Ovary (tissue), 10 donors: ENCODE measurements around the gene PLCL1. TPM values are rescaled to one million over a fixed set of nuclear protein-coding genes. Genes with fewer than 3 reads are reported as not detected.

Experiments used
- DNase-seq, 5 donors: peaks; one replicate each; pipeline ENCODE4 v3.0.0-alpha.2; 2019 to 2020
- H3K27ac ChIP-seq, 2 donors: fragments of 200-600 bp; one replicate each; pipeline versions ENCODE4 v1.5.1 to v1.8.0; 2019 to 2022
- H3K27me3 ChIP-seq: fragments of 200-600 bp; one replicate; pipeline ENCODE4 v1.8.0; 2022
- H3K36me3 ChIP-seq: fragments of 200-600 bp; sonication (generic); one replicate; pipeline ENCODE4 v1.5.1; 2019
- H3K4me1 ChIP-seq: one replicate; pipeline ENCODE4 v1.8.1; 2013; ENCODE audit warnings: mild to moderate bottlenecking, moderate library complexity; ENCODE audit not compliant: insufficient read depth
- H3K4me3 ChIP-seq: fragments of 200-600 bp; sonication (generic); one replicate; pipeline ENCODE4 v1.5.1; 2017
- H3K9me3 ChIP-seq, 2 donors: fragments of 200-600 bp in 1 of 2; sonication (generic) in 1 of 2; one replicate each; pipeline versions ENCODE4 v1.5.1 to v1.8.1; 2013 to 2019; ENCODE audit warnings: mild to moderate bottlenecking in 1 of 2, moderate library complexity in 1 of 2
- EP300 ChIP-seq: sonication (generic); formaldehyde crosslinking; IDR thresholded peaks from one replicate; pipeline ENCODE4 v1.6.1; 2017; ENCODE audit warnings: antibody characterized with exemption
- POLR2A ChIP-seq: fragments of 450-650 bp; IDR thresholded peaks from one replicate; pipeline ENCODE4 v1.6.1; 2017; ENCODE audit warnings: antibody characterized with exemption, mild to moderate bottlenecking, moderate library complexity
- WGBS, 3 donors: extraction: QIAGEN DNeasy Blood & Tissue Kit in 1 of 3; methylation state at CpG; one replicate each; pipeline versions ENCODE4 v1.1.5 to v1.1.7; 2013 to 2017; 5-methylcytosine and 5-hydroxymethylcytosine counted together
- intact Hi-C, 4 donors: fragments of 100-400 bp; cut with DNase I; formaldehyde crosslinking; loops; one replicate each; pipeline versions ENCODE4 v1.11.0 to v1.15.1; 2022 to 2023
- long read RNA-seq, 3 donors: library from polyadenylated mRNA in 2 of 3; unstranded in 2 of 3; transcript quantifications; one replicate each; pipeline ENCODE4 v2.0.0 and lab custom pipeline, GENCODE V29; 2021 to 2026
- polyA plus RNA-seq, 2 donors: library from polyadenylated mRNA; stranded (reverse); fragments of 200-250 nt in 1 of 2; fragments of 350-450 nt in 1 of 2; fragmentation: Illumina TruSeq in 1 of 2; extraction: RNeasy Lipid Tissue Mini Kit (QIAGEN cat#74804) in 1 of 2; gene quantifications; one replicate each; pipeline ENCODE4 v1.2.3, GENCODE V29; 2013 to 2014
- total RNA-seq, 7 donors: library from RNA; depleted of rRNA in 2 of 7; stranded (reverse); fragments of >200 nt in 2 of 7; fragmentation: NEBNext Ultra II Directional in 3 of 7; extraction: Animal tissue kit (Norgen Biotek cat#: 25700) in 3 of 7; gene quantifications; one replicate each; pipeline versions ENCODE4 v1.1.0 to v1.2.4, GENCODE V29; 2016 to 2023
- TF ChIP-seq, protein P1 (sequence below), 3 donors: fragments of 450-650 bp in 2 of 3; fragments of 200-600 bp in 1 of 3; IDR thresholded peaks; one replicate each; pipeline versions ENCODE4 v1.5.1 to v1.8.0; 2016 to 2022; ENCODE audit warnings: antibody characterized with exemption in 3 of 3, mild to moderate bottlenecking in 1 of 3
- donor health status: DM: no; HTN: no; CAD: no; lungs with moderate emphysema.
- donor health status: DM: no; HTN: no; CAD: no.
- donor health status: Bipolar disorder and iron deficiency.
- donor health status: DM: yes; HTN: yes; CAD: no.
- donor health status: DM: no; HTN: no; CAD: no.
- donor health status: DM: yes; HTN: yes; CAD: no.

The PLCL1 gene
- total RNA-seq (10 to 100 TPM in 6 of 7 donors, 1 to 10 TPM in 1; 8.4 to 17.9 (median 11.6) TPM), polyA plus RNA-seq (10 to 100 TPM; 10.5 to 10.8 TPM)
- long read RNA-seq, donor 1, partial matches to known transcripts, result 0 of 1 reads
- long read RNA-seq, donor 1, other reads (novel, unspliced or antisense), result 1 of 1 reads
- long read RNA-seq, donor 2, result 0 reads
- long read RNA-seq, donor 3, full-length matches to known transcripts, result 5 of 7 reads
- long read RNA-seq, donor 3, partial matches to known transcripts, result 1 of 7 reads
- long read RNA-seq, donor 3, other reads (novel, unspliced or antisense), result 1 of 7 reads

DNA sequence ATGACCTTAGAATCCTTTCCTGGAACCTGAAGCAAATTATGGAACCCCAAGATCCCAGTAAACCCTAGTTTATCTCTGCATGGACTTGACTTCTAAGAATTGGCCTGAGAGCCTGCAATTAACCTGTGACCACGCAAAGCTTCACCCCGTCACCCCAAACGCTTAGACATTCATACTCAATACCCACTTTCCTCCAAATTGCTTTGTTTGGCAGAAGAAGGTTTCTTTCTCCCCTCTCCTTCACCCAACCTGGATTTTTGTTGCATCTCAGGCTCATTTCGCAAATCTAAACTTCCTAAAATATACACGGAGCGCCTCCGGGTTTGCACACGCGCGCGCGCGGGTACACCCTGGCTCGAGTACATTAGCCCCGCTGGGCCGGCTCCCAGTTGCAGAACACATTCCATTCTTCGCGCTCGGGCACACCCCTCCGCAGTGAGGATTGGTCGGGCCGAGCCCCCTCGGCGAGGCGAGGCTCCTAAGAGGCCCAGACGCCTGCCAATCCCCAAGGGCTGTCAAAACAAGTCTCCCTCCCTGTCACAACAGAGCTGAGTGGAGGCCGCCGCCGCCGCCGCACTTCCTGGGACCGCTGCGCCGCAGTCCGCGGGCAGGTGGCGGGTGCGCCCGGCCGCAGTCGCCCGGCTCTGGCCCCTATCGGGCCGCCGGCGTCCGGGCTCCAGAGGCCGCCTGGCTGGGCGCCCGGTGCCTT lies at the start of gene PLCL1:
Gene PLCL1, plus strand, starts transcription at position 545 of the 709 bp plus-strand sequence.
- no peaks in the 10 kb centered on the region for H3K4me1 ChIP-seq
- intact Hi-C loops, result loop anchor here in 3 of 4 donors (5.0 to 10.0 kb wide), 4 partner anchors 323 to 493 kb away; no protein-coding TSS in a partner anchor
- 1% methylated on average over 46 to 50 of the region's 50 CpGs for WGBS, 3 donors
- no peaks in the 10 kb centered on the region for H3K9me3 ChIP-seq
- no peak for TF ChIP-seq POLR2A
- TF ChIP-seq, protein P1, sequence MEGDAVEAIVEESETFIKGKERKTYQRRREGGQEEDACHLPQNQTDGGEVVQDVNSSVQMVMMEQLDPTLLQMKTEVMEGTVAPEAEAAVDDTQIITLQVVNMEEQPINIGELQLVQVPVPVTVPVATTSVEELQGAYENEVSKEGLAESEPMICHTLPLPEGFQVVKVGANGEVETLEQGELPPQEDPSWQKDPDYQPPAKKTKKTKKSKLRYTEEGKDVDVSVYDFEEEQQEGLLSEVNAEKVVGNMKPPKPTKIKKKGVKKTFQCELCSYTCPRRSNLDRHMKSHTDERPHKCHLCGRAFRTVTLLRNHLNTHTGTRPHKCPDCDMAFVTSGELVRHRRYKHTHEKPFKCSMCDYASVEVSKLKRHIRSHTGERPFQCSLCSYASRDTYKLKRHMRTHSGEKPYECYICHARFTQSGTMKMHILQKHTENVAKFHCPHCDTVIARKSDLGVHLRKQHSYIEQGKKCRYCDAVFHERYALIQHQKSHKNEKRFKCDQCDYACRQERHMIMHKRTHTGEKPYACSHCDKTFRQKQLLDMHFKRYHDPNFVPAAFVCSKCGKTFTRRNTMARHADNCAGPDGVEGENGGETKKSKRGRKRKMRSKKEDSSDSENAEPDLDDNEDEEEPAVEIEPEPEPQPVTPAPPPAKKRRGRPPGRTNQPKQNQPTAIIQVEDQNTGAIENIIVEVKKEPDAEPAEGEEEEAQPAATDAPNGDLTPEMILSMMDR (IDR thresholded peaks at IDR 0.05), result peak in 1 of 3 donors; percentile 33
- no peaks in the 10 kb centered on the region for H3K27me3 ChIP-seq
- H3K4me3 ChIP-seq, result peak within 1 kb of the TSS; percentile 87
- DNase-seq, result peak; percentile 89 to 92 (median 90)
- H3K27ac ChIP-seq, result peak within 1 kb of the TSS; percentile 41 to 81
- no peaks in the 10 kb centered on the region for H3K36me3 ChIP-seq

DNA sequence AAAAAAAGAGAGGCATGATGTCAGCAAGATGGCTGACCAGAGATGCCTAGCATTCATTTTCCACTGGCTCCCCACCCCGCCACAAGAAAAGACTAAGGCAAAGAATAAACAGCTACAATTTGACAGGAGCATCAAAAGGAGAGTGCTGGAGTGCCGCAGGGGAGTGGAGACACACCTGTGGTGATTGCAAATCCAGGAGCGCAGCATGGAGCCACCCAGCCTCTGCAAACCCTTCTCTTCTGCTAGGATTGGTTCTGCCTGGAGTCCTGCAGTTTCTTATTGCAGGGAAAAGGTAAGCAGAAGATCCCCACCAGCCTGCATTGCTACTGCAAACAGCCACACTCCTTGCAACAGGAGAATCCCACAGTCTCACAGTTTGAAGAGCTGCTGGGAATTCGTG lies 45.4 kb upstream of the PLCL1 start:
- Histone ChIP-seq H3K36me3 (no peaks in the 10 kb centered on the region), H3K27ac (no peak overlapping the region), H3K9me3 (no peaks in the 10 kb centered on the region), H3K4me3 (no peak overlapping the region), H3K4me1 (no peaks in the 10 kb centered on the region), H3K27me3 (no peaks in the 10 kb centered on the region)
- WGBS, 3 donors, result 69 to 75% (median 71%) methylated on average over 4 of the region's 4 CpGs
- DNase-seq, result no peak
- TF ChIP-seq EP300 (no peak), POLR2A (no peak)
- TF ChIP-seq, protein P1 (IDR thresholded peaks at IDR 0.05), result no peak
- intact Hi-C loops, result no loop called here

DNA sequence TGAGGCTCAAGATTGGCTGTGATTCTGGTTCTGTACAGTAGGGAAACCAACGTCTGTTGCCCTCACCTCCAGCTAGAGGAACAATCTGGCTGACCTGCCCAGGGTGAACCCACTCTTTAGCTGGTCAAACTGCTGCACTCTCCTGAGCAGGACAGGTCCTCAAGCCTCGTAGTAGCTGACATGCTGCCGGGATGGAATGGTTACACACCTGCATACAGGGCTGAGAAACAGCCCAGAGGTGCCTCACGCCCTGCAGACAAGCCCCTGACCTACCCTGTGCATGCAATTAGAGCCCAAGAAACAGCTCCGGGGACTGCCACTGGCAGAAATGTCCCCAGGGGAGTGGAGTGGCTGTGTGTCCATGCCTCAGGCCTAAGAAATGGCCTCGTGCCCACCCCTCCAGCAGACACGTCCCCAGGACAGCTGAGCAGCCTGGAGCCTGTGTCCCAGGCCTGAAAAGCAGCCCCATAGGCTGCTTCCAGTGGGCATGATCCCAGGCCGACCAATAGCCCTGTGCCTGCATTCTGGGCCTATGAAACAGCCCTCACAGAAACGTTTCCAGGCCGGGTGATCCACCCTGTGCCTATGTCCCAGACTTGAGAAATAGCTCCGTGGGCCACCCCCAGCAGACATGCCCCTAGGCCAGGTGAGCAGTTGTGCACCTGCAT lies 44.6 kb upstream of the PLCL1 start:
- DNase-seq, result no peak

GRCh38 chr2:197760293-197760657 lies 44.1 kb upstream of the PLCL1 start:
- Histone ChIP-seq H3K27ac (no peak overlapping the region), H3K4me3 (no peak overlapping the region), H3K9me3 (no peaks in the 10 kb centered on the region), H3K36me3 (no peaks in the 10 kb centered on the region), H3K4me1 (no peaks in the 10 kb centered on the region), H3K27me3 (no peaks in the 10 kb centered on the region)
- TF ChIP-seq, protein P1 (IDR thresholded peaks at IDR 0.05), result no peak
- TF ChIP-seq POLR2A (no peak), EP300 (no peak)
- intact Hi-C loops, result no loop called here
- no peak for DNase-seq
- 68 to 100% (median 84%) methylated on average over 3 of the region's 3 CpGs for WGBS, 3 donors

More for the DNA sequence above, 44.6 kb upstream of the PLCL1 start:
- H3K4me1 ChIP-seq, result no peaks in the 10 kb centered on the region
- no peak overlapping the region for H3K4me3 ChIP-seq
- no peaks in the 10 kb centered on the region for H3K27me3 ChIP-seq
- TF ChIP-seq POLR2A (no peak), EP300 (no peak)
- TF ChIP-seq, protein P1 (IDR thresholded peaks at IDR 0.05), result no peak
- intact Hi-C loops, result no loop called here
- no peaks in the 10 kb centered on the region for H3K36me3 ChIP-seq
- H3K9me3 ChIP-seq, result no peaks in the 10 kb centered on the region
- WGBS, 3 donors, result 74 to 84% (median 77%) methylated on average over 11 of the region's 11 CpGs
- no peak overlapping the region for H3K27ac ChIP-seq
